DOHH2 (cell line): ENCODE data around the gene ENTPD8.

ENCODE experiments used
- CTCF ChIP-seq: fragments of 200-600 bp; sonication (generic); IDR thresholded peaks from one replicate; pipeline ENCODE4 v1.5.1; 2014; ENCODE audit warnings: antibody characterized with exemption, mild to moderate bottlenecking, low read depth, low read length; ENCODE audit not compliant: poor library complexity, severe bottlenecking
- EZH2phosphoT487 ChIP-seq: fragments of 200-600 bp; sonication (generic); IDR thresholded peaks from 2 replicates; pipeline ENCODE4 v1.6.1; 2017; ENCODE audit warnings: borderline replicate concordance, mild to moderate bottlenecking, antibody characterized with exemption, low read length, moderate library complexity, mixed read lengths

GRCh38 chr9:137463931-137464290 is 22.8 kb upstream of the ENTPD8 start:
- TF ChIP-seq CTCF (no peak), EZH2phosphoT487 (no peak)
